Measurements from ENCODE around the gene YIPF3. TPM values are rescaled to one million over a fixed set of nuclear protein-coding genes. Genes with fewer than 3 reads are reported as not detected.
"Not testable (repeated sequence)": the region's sequence is repeated elsewhere in the genome, so short reads cannot be mapped to it uniquely, and the experiment has no call there.

Gene YIPF3
- total RNA-seq, 2 experiments from 2014 or later: 32.6 to 33.9 TPM

GRCh38 chr6:43467752-43468151 is 49.0 kb downstream of the YIPF3 start:
- ChIA-PET POLR2A (no interaction called here), CTCF (interaction anchor here (0.8 kb wide), 1 partner anchor 39 kb away, joined by 3 read pairs; no protein-coding TSS in a partner anchor)
- no peak for DNase-seq
- Mint-ChIP-seq H3K9me3 (no peaks in the 10 kb centered on the region), H3K4me3 (no peak overlapping the region), H3K36me3 (ENCODE audit: low read depth) (no peaks in the 10 kb centered on the region), H3K27me3 (peaks cover 18% of the 10 kb centered on the region), H3K27ac (no peak overlapping the region), H3K4me1 (ENCODE audit: low read depth) (no peaks in the 10 kb centered on the region)
- intact Hi-C loops (cut with micrococcal nuclease): no loop called here
- TF ChIP-seq, protein P1, sequence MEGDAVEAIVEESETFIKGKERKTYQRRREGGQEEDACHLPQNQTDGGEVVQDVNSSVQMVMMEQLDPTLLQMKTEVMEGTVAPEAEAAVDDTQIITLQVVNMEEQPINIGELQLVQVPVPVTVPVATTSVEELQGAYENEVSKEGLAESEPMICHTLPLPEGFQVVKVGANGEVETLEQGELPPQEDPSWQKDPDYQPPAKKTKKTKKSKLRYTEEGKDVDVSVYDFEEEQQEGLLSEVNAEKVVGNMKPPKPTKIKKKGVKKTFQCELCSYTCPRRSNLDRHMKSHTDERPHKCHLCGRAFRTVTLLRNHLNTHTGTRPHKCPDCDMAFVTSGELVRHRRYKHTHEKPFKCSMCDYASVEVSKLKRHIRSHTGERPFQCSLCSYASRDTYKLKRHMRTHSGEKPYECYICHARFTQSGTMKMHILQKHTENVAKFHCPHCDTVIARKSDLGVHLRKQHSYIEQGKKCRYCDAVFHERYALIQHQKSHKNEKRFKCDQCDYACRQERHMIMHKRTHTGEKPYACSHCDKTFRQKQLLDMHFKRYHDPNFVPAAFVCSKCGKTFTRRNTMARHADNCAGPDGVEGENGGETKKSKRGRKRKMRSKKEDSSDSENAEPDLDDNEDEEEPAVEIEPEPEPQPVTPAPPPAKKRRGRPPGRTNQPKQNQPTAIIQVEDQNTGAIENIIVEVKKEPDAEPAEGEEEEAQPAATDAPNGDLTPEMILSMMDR (IDR thresholded peaks at IDR 0.05): no peak
- ATAC-seq: no peak

GRCh38 chr6:43467265-43467664 is 49.5 kb downstream of the YIPF3 start:
- H3K4me3 Mint-ChIP-seq; H3K36me3 Mint-ChIP-seq (ENCODE audit: low read depth); H3K4me1 Mint-ChIP-seq (ENCODE audit: low read depth); H3K27ac Mint-ChIP-seq; POLR2A ChIA-PET; DNase-seq; intact Hi-C loops (cut with micrococcal nuclease); ATAC-seq; H3K9me3 Mint-ChIP-seq: not testable (repeated sequence)
- H3K27me3 Mint-ChIP-seq: peaks cover 21% of the 10 kb centered on the region
- CTCF ChIA-PET: interaction anchor here (0.8 kb wide), 1 partner anchor 40 kb away, joined by 3 read pairs; no protein-coding TSS in a partner anchor

GRCh38 chr6:43465948-43466347 is 50.8 kb downstream of the YIPF3 start:
- no peaks in the 10 kb centered on the region for H3K4me1 Mint-ChIP-seq (ENCODE audit: low read depth)
- no peaks in the 10 kb centered on the region for H3K9me3 Mint-ChIP-seq
- intact Hi-C loops (cut with micrococcal nuclease): no loop called here
- no peak overlapping the region for H3K4me3 Mint-ChIP-seq
- H3K27ac Mint-ChIP-seq: no peak overlapping the region
- peaks cover 26% of the 10 kb centered on the region for H3K27me3 Mint-ChIP-seq
- TF ChIP-seq, protein P1 (IDR thresholded peaks at IDR 0.05): no peak
- ChIA-PET CTCF (interaction anchor here (1.2 to 1.4 kb wide), 2 partner anchors 11 to 41 kb away, joined by 3 to 4 read pairs; partner anchors contain the start of gene TJAP1), POLR2A (no interaction called here)
- H3K36me3 Mint-ChIP-seq (ENCODE audit: low read depth): no peaks in the 10 kb centered on the region
- DNase-seq (no peak), ATAC-seq (peak; percentile 24)

DNA sequence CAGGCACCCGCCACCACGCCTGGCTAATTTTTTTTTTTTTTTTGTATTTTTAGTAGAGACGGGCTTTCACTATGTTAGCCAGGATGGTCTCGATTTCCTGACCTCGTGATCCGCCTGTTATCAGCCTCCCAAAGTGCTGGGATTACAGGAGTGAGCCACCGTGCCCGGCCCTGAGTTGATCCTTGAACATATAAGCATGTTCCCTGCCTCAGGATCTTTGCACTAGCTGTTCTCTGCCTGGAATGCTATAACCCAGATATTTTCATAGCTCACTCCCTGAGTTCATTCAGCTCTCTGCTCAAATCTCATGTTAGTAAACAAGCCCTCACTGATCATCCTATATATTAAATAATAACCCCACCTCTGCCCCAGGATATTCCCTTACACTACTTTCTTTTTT is 52.4 kb downstream of the YIPF3 start:
- intact Hi-C loops (cut with micrococcal nuclease): no loop called here

GRCh38 chr6:43461936-43462335 is 54.8 kb downstream of the YIPF3 start:
- Mint-ChIP-seq H3K27ac (no peak overlapping the region), H3K36me3 (ENCODE audit: low read depth) (no peaks in the 10 kb centered on the region), H3K9me3 (no peaks in the 10 kb centered on the region), H3K4me1 (ENCODE audit: low read depth) (no peaks in the 10 kb centered on the region), H3K27me3 (peaks cover 17% of the 10 kb centered on the region), H3K4me3 (no peak overlapping the region)
- no peak for DNase-seq
- ChIA-PET POLR2A (interaction anchor here (0.6 to 1.1 kb wide), 2 partner anchors 94 to 97 kb away, joined by 3 to 4 read pairs; no protein-coding TSS in a partner anchor), CTCF (interaction anchor here (3.1 kb wide), 1 partner anchor 45 kb away, joined by 16 read pairs; no protein-coding TSS in a partner anchor)
- intact Hi-C loops (cut with micrococcal nuclease): no loop called here
- TF ChIP-seq, protein P1 (IDR thresholded peaks at IDR 0.05): no peak
- ATAC-seq: no peak

More for the DNA sequence above, 52.4 kb downstream of the YIPF3 start:
- TF ChIP-seq, protein P1 (IDR thresholded peaks at IDR 0.05): no peak
- H3K9me3 Mint-ChIP-seq: no peaks in the 10 kb centered on the region
- CTCF ChIA-PET: no interaction called here
- no peak overlapping the region for H3K4me3 Mint-ChIP-seq
- ATAC-seq: no peak
- H3K27ac Mint-ChIP-seq: no peak overlapping the region
- no peaks in the 10 kb centered on the region for H3K36me3 Mint-ChIP-seq (ENCODE audit: low read depth)
- no peaks in the 10 kb centered on the region for H3K4me1 Mint-ChIP-seq (ENCODE audit: low read depth)
- POLR2A ChIA-PET: no interaction called here
- peaks cover 26% of the 10 kb centered on the region for H3K27me3 Mint-ChIP-seq
- DNase-seq: no peak

Other genes with a start within 250 kb of the YIPF3 start
- gene SLC22A7, start 218.7 kb downstream of the YIPF3 start, total RNA-seq: not detected
- gene CRIP3, start 208.1 kb downstream of the YIPF3 start, total RNA-seq: 1 to 10 TPM; 2.2 to 2.4 TPM
- gene ZNF318, start 147.3 kb downstream of the YIPF3 start, total RNA-seq: 10 to 100 TPM; 13.1 to 13.5 TPM
- 10 to 100 TPM; 27.2 to 27.5 TPM for gene ABCC10, start 89.4 kb downstream of the YIPF3 start, total RNA-seq
- gene DLK2, start 61.4 kb downstream of the YIPF3 start, total RNA-seq: 1 to 10 TPM; 1.0 to 1.1 TPM
- gene TJAP1, start 39.4 kb downstream of the YIPF3 start, total RNA-seq: 10 to 100 TPM; 30.2 to 32.9 TPM
- under 1 TPM; 0.11 to 0.18 TPM for gene LRRC73, start 6.6 kb downstream of the YIPF3 start, total RNA-seq
- 10 to 100 TPM; 43.1 to 50.5 TPM for gene POLR1C, start 163 bp upstream of the YIPF3 start, total RNA-seq
- gene XPO5, start 59.1 kb upstream of the YIPF3 start, total RNA-seq: 10 to 100 TPM; 92.3 to 92.6 TPM
- gene POLH, start 59.3 kb upstream of the YIPF3 start, total RNA-seq: 10 to 100 TPM; 37.9 to 42.1 TPM
- gene GTPBP2, start 112.3 kb upstream of the YIPF3 start, total RNA-seq: 10 to 100 TPM; 46.2 to 55.3 TPM
- gene MAD2L1BP, start 118.9 kb upstream of the YIPF3 start, total RNA-seq: 10 to 100 TPM; 29.0 to 31.7 TPM
- under 1 TPM in 1 of 2 experiments, not detected in 1; 0.11 TPM for gene RSPH9, start 128.1 kb upstream of the YIPF3 start, total RNA-seq
- gene MRPS18A, start 170.9 kb upstream of the YIPF3 start, total RNA-seq: 10 to 100 TPM; 45.4 to 52.9 TPM

Data from activated CD8-positive, alpha-beta T cell treated with anti-CD3 and anti-CD28 coated beads for 36 hours (primary cell).